IPS-NIHi11 (cell line): ENCODE data around the gene ZNF732.
A peak's percentile ranks its signal among the peaks of the same experiment; 100 is the strongest.
"Not testable (repeated sequence)": the region's sequence is repeated elsewhere in the genome, so short reads cannot be mapped to it uniquely, and the experiment has no call there.

ENCODE experiments used
- DNase-seq: peaks from one replicate; pipeline ENCODE4 v3.0.0; 2012; ENCODE audit warnings: mixed read lengths, low spot score

Gene ZNF732

GRCh38 chr4:304969-305680, at the start of gene ZNF732:
TSS of gene ZNF732 (minus strand) at chr4:305474. CDS start at chr4:305310, 164 bp downstream.
- peak; percentile 93 for DNase-seq

- peak; percentile 11 for DNase-seq
Measured at GRCh38 chr4:340011-340410, 34.7 kb upstream of the ZNF732 start.

- DNase-seq: no peak
Measured at GRCh38 chr4:338759-339097, 33.5 kb upstream of the ZNF732 start.

GRCh38 chr4:337932-338758, 32.9 kb upstream of the ZNF732 start:
- DNase-seq: no peak

GRCh38 chr4:337143-337931, 32.1 kb upstream of the ZNF732 start, which contains the start of gene ZNF141:
TSS of gene ZNF141 (plus strand) at chr4:337814. CDS start at chr4:337984, 170 bp downstream.
- DNase-seq: peak; percentile 99

- no peak for DNase-seq
Measured at GRCh38 chr4:336893-337142, 31.5 kb upstream of the ZNF732 start.

GRCh38 chr4:336099-336892, 31.0 kb upstream of the ZNF732 start:
- peak; percentile 63 for DNase-seq

GRCh38 chr4:335515-335914, 30.2 kb upstream of the ZNF732 start:
- no peak for DNase-seq

GRCh38 chr4:328729-329128, 23.5 kb upstream of the ZNF732 start:
- DNase-seq: no peak

GRCh38 chr4:314296-314903, 9.1 kb upstream of the ZNF732 start:
- no peak for DNase-seq

GRCh38 chr4:309807-310206, 4.5 kb upstream of the ZNF732 start:
- no peak for DNase-seq

- no peak for DNase-seq
Measured at GRCh38 chr4:306551-306961, 1.3 kb upstream of the ZNF732 start.

- not testable (repeated sequence) for DNase-seq
Measured at GRCh38 chr4:304516-304915, 758 bp downstream of the ZNF732 start.

- no peak for DNase-seq
Measured at GRCh38 chr4:302381-302780, 2.9 kb downstream of the ZNF732 start.

GRCh38 chr4:294732-295131, 10.5 kb downstream of the ZNF732 start:
- DNase-seq: no peak

GRCh38 chr4:288891-289290, 16.4 kb downstream of the ZNF732 start:
- no peak for DNase-seq

- no peak for DNase-seq
Measured at GRCh38 chr4:273309-274017, 31.8 kb downstream of the ZNF732 start.

- no peak for DNase-seq
Measured at GRCh38 chr4:271492-272103, 33.7 kb downstream of the ZNF732 start.

- not testable (repeated sequence) for DNase-seq
Measured at GRCh38 chr4:259240-259639, 46.0 kb downstream of the ZNF732 start.

GRCh38 chr4:256492-256891, 48.8 kb downstream of the ZNF732 start:
- DNase-seq: no peak
